Measurements from ENCODE around the gene RUNX2. TPM values are rescaled to one million over a fixed set of nuclear protein-coding genes. Genes with fewer than 3 reads are reported as not detected.

RUNX2 gene
- total and polyA plus RNA-seq, 9 of the 15 experiments (the other 6 are each of a cell fraction or from before 2014, with no cell fraction given) = 0.29 to 1.00 (median 0.43) TPM

GRCh38 chr6:45696738-45697137 lies 368.6 kb downstream of the RUNX2 start:
- Histone ChIP-seq H3K36me3 (ENCODE audit: control insufficient read depth, insufficient read depth, low read length) (no peaks in the 10 kb centered on the region), H4K20me1 (replicated peaks; ENCODE audit: control insufficient read depth, insufficient read depth, low read length) (no peaks in the 10 kb centered on the region), H3K4me1 (replicated peaks in 1 of 2; ENCODE audit: control insufficient read depth in 2 of 2, insufficient read depth in 2 of 2, low read length in 2 of 2) (no peaks in the 10 kb centered on the region), H3K27me3 (ENCODE audit: control insufficient read depth in 2 of 2, insufficient read depth in 2 of 2, low read length in 2 of 2) (peaks cover 0 to 12% of the 10 kb centered on the region in 2 experiments; a peak in 3 of 5 replicates), H2AFZ (ENCODE audit: low read depth, low read length) (no peak overlapping the region), H3K79me2 (ENCODE audit: control insufficient read depth, insufficient read depth, low read length) (no peaks in the 10 kb centered on the region), H3K9ac (ENCODE audit: insufficient read depth in 1 of 2, low read depth in 2 of 2, low read length in 2 of 2) (no peak overlapping the region), H3K4me2 (ENCODE audit: insufficient read depth, low read length) (no peak overlapping the region), H3K4me3 (no peak overlapping the region), H3K9me1 (ENCODE audit: control insufficient read depth, insufficient read depth, low read length) (no peaks in the 10 kb centered on the region), H3K27ac (ENCODE audit: extremely low read depth, low read depth, low read length) (no peak overlapping the region), H3K9me3 (replicated peaks; ENCODE audit: control insufficient read depth, insufficient read depth, low read depth, low read length) (no peaks in the 10 kb centered on the region)
- in situ Hi-C loops (cut with MboI) = no loop called here
- FAIRE-seq = no peak
- POLR2A ChIA-PET = interaction anchor here (0.6 kb wide), 1 partner anchor 255 kb away, joined by 3 read pairs; no protein-coding TSS in a partner anchor
- 0% methylated on average over 1 of the region's 1 CpG for WGBS (ENCODE audit: insufficient coverage, low coverage, missing lambda C conversion rate)
- ATAC-seq = no peak
- CTCF ChIA-PET (ENCODE audit: low intra/inter-chr PET ratio) = no interaction called here
- no peak for DNase-seq (ENCODE audit: extremely low read depth in 1 of 4, low spot score in 3 of 4)
- BruUV-seq (replicated peaks) = no TSS peak
- intact Hi-C loops (cut with micrococcal nuclease) = no loop called here
- TF ChIP-seq NCOA6 (IDR thresholded peaks at IDR 0.05) (no peak), MEIS2 (IDR thresholded peaks at IDR 0.05; ENCODE audit: partially characterized antibody) (no peak), NONO (IDR thresholded peaks at IDR 0.05; ENCODE audit: low read depth in 2 of 2, low read length in 1 of 2) (no peak), ZNF263 (CRISPR knock-in tag; IDR thresholded peaks at IDR 0.05; ENCODE audit: borderline replicate concordance) (no peak), PPARD (CRISPR knock-in tag; IDR thresholded peaks at IDR 0.05) (no peak), ZNF12 (CRISPR knock-in tag; IDR thresholded peaks at IDR 0.05) (no peak), SAFB2 (IDR thresholded peaks at IDR 0.05; ENCODE audit: borderline replicate concordance, low read depth, low read length, severe bottlenecking) (no peak), ZFP1 (CRISPR knock-in tag; IDR thresholded peaks at IDR 0.05) (no peak), NBN (IDR thresholded peaks at IDR 0.05; ENCODE audit: low read depth) (no peak)

All from K562 (cell line).